Right renal pelvis (tissue), 4 donors: Measurements from ENCODE around the gene OTUD3. TPM values are rescaled to one million over a fixed set of nuclear protein-coding genes. Genes with fewer than 3 reads are reported as not detected.
"Not testable (repeated sequence)": the region's sequence is repeated elsewhere in the genome, so short reads cannot be mapped to it uniquely, and the experiment has no call there.

Experiments used
- DNase-seq, 4 donors: peaks; one replicate each; pipeline ENCODE4 v3.0.0-alpha.2; 2013; ENCODE audit warnings: low read depth in 4 of 4, low spot score in 3 of 4, missing footprints in 1 of 4
- polyA plus RNA-seq, 4 donors: library from polyadenylated mRNA; unstranded; fragments of 120-200 nt; gene quantifications; one replicate each; pipeline ENCODE4 v1.2.1, GENCODE V29; 2013; ENCODE audit not compliant: insufficient read length in 4 of 4

Gene OTUD3
- polyA plus RNA-seq, 4 donors: 16.3 to 22.3 (median 18.1) TPM

DNA sequence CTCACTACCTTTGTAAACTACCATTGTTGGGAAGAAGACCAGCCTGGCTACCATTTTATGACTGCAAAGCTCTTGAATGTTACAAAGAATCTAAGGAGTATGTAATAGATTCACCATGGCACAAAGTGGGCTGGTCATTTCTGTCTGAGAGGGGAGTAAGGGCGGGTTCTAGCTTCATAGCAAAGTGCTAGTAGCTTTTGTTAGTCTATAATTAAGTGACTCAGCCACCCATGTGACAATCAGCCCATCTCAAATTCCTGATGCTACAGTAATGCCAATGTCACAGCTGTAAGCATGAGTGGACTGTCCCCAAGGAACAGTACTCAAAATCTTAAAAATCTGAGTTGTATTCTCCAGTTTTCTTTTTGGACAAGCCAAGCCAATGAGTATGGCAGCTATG, 15.4 kb upstream of the OTUD3 start:
- DNase-seq: no peak

DNA sequence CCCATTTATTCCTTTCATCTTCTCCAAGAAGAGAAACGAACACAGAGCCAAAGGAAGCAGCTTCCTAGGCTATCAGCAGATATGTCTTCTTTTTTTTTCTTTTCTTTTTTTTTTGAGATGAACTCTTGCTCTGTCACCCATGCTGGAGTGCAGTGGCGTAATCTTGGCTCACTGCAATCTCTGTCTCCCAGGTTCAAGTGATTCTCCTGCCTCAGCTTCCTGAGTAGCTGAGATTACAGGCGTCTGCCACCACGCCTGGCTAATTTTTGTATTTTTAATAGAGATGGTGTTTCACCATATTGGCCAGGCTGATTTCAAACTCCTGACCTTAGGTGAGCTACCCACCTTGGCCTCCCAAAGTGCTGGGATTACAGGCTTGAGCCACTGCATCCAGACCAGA, 13.6 kb upstream of the OTUD3 start:
- not testable (repeated sequence) for DNase-seq

DNA sequence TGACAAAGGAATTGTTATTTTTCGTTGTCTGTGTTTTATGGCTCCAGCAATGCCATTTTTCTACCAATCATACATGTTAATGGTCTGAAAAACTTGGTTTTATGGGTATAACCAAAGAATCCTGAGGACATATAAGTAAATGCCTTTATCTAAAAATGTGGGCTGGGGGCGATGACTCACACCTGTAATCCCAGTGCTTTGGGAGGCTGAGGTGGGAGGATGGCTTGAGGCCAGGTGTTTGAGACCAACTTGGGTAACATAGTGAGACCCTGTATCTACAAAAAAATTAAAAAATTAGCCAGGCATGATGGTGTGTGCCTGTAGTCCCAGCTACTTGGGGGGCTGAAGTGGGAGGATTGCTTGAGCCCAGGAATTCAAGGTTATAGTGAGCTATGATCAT, 12.7 kb upstream of the OTUD3 start:
- DNase-seq: not testable (repeated sequence)

DNA sequence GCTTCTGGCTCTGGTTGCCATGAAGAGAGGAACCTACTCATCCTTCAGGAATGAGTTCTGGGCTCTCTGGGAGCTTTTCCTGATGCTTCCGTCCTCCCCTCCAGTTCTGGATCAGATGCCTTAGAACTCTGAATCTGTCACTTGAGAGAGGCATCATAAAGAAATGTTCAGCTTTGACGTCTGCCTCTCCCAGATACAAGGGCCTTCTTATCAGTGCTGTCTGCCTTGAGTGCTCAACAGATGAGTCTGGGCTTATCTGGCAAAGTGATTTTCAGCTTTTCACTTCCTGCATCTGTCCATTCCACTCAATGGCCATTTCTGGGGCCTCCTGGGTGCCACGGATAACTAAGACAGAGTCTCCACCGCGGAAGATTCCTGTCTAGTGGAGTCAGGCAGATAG, 12.3 kb upstream of the OTUD3 start:
- DNase-seq: no peak

DNA sequence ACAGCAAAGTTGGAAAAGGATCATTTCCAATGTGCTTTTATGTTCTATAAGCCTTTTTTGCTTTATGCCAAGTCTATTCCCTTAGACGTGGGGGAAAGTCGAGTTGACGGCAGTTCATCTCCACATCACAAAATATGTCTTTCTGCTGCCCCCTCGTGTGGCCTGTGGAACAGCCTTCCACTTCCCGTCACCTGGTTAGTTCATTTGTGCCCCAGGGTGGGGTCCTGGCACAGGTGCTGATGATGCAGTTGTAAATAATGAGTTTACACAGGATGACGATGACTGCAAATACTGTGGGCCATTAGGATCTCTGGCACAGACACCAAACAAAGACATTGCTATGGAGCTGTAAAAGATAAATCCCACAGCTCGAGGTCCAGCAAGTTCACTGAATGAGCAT, 10.0 kb upstream of the OTUD3 start:
- DNase-seq: no peak

DNA sequence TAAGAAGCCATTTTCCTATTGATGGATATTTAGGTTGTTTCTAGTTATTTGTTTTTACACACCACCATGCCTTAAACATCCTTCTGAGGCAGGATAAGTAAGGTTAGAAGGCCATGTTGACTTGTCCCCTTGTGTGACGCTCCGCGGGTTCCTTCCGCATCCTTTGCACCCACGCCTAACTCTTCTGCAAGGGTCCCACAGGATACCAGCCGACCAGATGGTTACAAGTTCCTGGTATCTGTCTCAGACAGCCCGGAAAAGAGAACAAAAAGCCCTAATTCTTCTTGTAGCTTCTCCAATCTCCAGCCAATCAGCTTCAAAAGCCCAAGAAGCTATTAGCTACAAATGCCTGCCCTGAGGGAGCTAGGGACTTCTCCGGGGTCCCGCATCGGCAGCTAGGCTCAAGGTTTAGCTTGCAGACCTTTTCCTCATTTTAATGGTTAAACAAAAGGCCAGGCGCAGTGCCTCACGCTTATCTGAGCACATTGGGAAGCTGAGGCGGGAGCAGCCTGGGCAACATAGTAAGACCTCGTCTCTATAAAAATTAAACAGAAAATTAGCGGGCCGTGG, 4.9 kb upstream of the OTUD3 start:
- no peak for DNase-seq

DNA sequence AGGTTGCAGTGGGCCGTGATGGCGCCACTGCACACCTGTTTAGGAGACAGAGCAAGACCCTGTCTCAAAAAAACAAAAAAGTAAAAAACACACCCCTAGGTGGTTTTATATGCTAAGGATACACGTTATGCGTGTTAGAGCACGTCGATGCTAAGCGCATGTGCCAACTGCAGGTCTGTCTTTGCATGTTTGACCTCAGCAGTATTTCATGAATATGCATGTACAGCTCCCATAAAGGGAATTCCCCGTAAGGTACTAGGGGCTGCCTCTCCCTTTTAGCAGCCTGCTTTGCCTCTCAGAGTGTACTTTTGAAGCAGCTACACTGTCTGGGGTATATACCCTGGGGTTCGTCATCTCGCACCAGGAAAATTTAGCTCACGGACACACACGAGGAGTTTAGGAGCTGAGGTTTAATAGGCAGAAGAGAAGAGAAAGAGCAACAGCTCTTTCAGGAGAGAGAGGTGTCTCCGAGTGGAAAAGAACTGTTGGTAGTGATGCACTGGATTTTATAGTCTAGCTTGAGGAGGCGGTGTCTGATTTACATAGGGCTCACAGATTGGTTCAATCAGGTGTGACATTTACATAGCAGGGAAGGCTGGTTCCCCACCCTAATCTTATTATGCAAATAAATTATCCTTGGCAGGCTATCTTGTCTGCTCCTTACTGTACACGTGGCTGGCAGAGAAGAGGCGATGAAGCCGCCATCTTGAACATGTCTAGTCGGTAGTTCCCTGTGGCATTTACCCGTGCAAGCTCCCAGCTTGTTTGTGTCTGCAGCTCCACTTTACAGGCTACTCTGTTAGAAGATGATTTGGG, 4.2 kb upstream of the OTUD3 start:
- DNase-seq: no peak

DNA sequence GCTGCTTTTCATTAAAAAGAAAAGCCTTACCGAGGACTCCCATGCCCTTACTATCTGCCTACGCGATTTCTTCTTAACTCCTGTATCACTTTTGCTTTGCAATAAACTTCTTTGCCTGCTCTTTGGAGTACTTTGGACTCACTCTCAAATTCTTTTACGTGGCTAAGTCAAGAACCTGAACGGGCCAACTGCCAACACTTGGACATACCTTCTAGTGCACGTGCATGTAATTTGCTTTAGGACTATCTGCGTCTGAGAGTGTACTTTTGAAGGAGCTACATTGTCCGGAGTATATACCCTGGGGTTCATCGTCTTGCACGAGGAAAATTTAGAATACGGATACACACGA, 3.6 kb upstream of the OTUD3 start:
- no peak for DNase-seq

DNA sequence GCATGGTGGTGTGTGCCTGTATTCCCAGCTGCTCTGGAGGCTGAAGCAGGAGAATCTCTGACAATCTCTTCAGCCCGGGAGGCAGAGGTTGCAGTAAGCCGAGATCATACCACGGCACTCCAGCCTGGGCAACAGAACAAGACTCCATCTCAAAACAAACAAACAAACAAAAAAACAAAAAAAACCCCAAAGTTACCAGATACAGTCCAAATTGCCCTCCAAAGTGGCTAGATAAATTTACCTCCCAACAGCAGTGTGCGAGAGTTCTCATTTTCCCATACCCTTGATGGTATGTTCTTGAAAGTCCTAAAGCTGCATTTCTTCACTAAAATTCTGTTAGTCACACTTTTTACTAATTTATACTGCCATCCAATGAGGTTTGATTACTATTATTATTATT, 3.0 kb upstream of the OTUD3 start:
- no peak for DNase-seq

DNA sequence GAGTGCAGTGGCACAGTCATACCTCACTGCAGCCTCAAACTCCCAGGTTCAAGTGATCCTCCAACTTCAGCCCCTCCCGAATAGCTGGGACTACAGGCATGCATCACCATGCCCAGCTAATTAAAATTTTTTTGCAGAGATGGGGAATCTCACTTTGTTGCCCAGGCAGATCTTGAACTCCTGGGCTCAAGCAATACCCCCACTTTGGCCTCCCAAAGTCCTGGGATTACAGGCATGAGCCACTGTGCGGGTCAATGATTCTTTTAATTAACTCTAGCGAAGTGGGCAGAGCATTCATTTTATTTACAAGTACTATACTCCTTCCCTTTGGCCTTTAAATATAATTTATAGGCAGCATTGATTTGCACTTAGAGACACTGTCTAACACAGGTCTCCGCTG, 2.5 kb upstream of the OTUD3 start:
- no peak for DNase-seq

DNA sequence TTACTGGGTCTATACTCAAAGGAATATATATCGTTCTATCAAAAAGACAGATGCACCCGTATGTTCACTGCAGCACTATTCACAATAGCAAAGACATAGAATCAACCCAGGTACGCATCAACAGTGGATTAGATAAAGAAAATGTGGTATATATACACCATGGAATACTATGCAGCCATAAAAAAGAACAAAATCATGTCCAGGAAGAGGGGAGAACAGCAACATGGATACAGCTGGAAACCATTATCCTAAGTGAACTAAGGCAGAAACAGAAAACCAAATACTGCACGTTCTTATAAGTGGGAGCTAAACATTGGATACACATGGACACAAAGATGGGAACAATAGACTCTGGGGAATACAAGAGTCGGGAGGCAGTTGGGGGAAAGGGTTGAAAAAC, 1.4 kb upstream of the OTUD3 start:
- not testable (repeated sequence) for DNase-seq

DNA sequence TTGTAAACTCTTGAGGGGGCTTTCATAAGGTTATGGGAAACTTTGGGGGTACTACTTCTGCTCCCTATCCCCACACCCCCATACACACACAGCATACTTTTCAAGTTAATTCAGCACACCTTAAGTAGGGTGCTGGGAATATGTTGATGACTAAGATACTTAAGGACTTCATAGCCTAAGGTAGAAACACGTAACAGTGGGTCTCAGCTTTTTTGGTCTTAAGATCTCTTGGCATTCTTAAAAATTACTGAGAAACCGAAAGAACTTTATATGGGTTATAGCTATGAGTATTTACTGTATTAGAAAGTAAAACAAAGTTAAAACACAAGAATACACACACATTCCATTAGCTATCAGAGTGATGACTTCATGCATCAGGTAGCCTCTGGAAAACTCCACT, 2.1 kb downstream of the OTUD3 start:
- no peak for DNase-seq

DNA sequence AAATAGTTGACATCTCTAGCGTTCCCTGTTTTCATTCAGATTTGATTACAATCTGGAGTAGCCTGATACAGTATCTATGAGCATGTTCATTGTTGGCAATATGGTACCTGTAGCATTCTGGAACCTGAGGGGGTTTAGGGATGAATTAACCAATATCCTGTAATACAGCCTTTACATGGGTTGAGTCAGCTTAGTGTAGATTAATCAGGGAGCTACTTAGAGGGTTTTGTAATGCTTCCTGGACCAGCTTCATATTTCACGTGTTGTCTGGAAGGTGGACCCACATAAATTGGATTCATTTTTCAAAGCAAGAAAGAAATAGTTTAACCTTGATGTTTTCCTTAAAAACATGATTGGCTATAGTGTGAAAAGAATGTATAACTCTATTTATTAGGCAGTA, 3.6 kb downstream of the OTUD3 start:
- DNase-seq: no peak

DNA sequence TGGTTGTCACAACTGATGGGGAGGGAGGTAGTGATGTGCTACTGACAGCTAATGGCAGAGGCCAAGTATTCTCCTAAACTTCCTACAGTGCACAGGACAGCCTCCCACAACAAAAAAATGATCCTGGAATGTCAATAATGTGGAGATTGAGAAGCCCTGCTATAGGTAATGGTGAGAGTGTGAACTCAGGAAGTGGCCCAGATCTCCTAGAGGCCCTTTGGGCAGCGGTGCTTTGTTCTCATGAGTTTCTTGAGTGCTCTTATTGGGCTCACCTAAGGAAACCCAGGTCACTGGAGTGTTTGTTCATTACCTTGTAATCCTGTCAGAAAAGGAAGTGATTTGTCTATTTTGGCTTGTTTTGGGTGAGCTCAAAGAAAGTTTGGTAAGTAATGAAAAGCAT, 5.9 kb downstream of the OTUD3 start:
- DNase-seq: no peak

DNA sequence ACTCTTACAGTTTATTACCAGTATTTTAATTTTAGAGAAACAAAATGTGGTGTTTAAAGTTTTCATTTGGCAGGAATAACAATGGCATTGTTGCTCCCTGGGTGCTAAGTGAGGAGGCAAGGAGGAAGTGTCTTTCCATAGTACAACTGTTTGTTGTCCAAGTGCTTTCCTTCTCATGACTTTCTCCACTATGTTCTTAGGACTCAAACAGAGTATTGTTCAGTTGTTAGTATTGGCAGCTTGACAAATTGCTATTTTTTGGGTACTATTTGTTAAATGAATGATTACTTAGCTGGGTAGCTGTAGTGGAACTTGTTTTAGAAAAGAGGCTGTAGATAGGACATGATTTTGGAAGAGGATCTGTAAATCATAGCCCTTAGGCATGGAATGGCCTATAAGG, 7.5 kb downstream of the OTUD3 start:
- no peak for DNase-seq

DNA sequence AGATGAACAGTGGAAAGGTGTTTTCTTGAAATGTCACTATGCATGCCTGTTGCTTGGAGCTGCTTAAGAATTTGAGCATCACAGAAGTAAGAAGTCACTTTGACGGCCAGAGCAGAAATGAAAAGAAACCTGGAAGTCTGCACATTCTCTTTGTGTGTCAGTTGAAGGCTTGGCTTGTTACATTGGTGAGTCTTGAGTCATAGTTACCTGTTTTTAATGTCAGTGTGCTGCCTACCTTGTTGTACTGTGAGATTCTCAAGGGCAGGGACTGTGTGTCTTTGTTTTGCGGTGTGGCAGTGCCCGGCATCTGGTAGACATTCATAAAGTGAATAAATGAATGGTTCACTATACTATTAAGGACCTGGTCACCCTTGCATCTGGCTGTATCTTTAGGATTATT, 9.9 kb downstream of the OTUD3 start:
- DNase-seq: no peak

DNA sequence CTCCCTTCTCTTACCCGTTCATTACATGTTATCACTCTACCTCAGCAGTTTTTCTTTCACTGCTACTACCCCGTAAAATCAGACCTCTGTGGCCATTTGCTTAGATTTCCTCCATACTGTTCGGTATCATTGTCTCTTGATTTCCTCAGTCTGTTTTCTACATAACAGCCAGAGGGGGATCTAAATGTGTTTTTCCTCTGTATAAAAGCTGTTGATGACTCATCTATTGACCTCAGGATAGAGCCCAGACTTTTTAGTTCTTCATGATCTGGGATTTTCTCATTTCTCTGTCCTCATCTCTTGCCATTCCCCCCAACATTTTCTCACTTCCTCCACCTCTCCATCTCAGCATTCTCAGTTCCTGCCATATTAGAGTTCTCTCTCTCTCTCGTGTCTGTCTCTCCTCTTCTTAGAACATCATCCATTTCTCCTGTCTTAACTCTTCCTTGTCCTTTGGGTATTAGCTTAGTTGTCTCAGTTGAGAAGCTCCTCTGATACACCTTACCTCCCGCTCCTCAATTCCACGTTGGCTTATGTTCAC, 10.5 kb downstream of the OTUD3 start:
- DNase-seq: no peak

DNA sequence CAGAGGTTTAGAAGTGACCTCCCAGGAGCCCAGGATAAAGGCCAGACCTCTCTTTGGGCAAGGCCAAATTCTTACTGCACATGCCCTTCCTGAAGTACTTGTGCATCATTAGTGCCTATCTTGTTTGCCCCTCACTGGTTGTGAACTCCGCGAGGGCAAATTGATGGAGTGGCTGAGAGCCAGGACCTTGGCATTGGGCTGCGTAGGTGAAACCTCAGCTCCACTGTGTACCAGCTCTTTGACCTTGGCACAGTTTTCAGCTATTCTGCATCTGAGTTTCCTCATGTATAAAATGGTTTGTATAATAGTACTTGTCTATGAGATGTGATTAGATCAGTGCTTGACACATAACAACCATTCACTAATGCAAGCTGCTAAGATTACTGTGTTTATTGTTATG, 11.5 kb downstream of the OTUD3 start:
- no peak for DNase-seq

DNA sequence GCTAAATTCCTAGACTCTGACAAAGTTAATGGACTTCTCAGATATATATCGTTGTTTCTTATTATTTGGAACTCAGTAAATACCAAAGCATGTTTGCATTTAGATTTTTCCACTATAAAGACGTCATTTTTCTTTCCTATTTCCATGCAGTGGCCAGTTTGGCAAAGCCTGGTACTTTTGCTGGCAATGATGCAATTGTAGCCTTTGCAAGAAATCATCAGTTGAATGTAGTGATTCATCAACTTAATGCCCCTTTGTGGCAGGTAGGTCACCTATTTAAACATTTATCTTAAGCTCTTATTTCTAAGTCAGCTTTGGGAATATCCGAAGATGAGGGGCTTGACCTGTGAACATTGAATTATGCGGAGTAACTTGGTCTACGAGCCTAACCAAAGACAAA, 12.0 kb downstream of the OTUD3 start:
- DNase-seq: no peak

DNA sequence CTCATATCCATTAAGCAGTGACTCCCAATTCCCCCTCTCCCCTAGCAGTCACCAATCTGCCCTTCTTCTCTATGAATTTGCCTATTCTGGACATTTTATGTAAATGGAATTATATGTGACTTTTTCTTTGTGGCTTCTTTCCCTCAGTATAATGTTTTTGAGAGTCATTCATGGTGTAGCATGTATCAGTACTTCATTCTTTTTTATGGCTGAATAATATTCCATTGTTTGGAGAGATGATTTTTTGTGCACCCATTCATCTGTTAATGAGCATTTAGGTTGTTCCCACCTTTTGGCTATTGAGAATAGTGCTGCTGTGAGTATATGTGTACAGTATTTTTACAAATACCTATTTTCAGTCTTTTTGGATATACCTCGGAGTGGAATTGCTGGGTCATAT, 19.5 kb downstream of the OTUD3 start:
- no peak for DNase-seq

DNA sequence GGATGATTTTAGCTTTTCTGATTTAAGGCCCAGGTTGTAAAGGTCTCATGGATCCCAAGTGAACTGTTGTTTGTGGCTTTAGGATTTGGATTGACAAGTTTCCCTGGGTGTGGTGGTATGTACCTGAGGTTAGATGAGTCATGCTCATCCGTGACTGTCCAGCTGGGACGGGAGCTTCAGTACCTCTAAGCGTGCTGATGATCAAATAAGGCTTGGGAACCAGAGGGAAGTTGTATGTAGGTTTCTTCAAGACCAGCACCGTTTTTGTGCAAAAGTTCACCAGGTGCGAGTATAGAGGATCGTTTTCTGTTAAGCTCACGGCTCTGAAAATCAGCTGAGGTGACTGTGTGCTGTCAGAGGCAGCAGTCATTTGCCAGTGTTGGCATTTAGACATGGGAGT, 21.4 kb downstream of the OTUD3 start:
- DNase-seq: no peak

DNA sequence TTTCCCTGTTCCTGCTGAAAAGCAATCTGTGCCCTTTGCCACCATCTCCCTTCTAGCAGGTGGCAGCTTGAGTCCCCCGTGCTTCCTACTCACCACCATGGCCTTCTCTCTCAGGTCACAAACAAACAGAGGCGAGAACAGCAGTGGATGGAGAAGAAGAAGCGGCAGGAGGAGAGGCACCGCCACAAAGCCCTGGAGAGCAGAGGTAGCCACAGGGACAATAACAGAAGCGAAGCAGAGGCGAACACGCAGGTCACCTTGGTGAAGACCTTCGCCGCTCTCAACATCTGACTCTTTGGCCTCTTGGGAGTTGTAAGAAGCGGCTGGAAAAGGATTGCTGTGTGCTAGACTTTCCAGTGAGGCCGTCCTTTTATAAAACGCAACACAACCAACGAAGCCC, 25.3 kb downstream of the OTUD3 start:
- DNase-seq: no peak

DNA sequence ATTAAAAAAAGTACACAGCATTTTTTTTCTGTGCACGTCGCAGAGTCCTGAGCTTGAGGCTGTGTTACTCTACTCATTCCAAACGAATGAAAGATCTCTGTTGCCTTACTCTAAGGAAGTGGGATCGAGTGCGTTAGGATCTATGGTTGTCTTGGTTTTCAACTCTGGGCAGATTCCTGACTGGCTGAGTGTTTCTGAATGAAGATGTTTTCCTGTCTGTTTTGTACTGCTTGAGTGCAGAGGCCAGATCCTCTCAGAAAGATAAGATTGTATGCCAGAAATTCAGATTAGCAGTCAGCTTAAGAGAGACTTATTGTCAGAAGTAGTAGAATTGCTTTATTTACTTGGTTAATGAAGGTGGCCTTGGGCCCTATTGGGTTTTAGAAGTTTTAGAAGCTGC, 27.2 kb downstream of the OTUD3 start:
- DNase-seq: no peak
